ENCODE data around the gene PPM1B. TPM values are rescaled to one million over a fixed set of nuclear protein-coding genes. Genes with fewer than 3 reads are reported as not detected.

Gene PPM1B
- total and polyA plus RNA-seq, 2 of the 13 experiments (the other 11 are each of a cell fraction or from before 2014, with no cell fraction given): 24.4 to 25.0 TPM

DNA sequence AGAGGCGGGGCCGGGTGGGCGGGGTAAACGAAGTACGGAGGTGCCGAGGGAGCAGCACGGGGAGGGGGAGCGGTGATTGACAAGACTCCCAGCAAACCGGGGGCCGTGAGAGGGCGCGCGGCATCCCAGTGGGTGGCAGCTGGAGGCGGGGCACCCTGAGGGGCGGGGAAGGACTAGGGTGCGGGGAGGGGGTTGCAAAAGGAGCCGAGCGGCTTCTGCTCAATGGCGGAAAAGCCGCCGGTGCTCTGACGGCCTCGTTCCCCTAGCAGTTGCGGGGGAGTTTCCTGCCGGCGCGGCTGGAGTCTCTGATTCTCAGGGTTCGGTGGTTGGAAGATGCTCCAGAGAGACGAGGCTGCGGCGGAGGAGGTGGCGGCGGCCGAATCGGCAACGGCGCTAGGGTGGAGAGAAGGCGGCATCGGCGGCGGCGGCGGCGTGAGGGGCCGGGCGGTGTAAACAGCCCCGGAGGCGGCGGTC, at the start of gene PPM1B (continued):
- TF ChIP-seq, protein P1, sequence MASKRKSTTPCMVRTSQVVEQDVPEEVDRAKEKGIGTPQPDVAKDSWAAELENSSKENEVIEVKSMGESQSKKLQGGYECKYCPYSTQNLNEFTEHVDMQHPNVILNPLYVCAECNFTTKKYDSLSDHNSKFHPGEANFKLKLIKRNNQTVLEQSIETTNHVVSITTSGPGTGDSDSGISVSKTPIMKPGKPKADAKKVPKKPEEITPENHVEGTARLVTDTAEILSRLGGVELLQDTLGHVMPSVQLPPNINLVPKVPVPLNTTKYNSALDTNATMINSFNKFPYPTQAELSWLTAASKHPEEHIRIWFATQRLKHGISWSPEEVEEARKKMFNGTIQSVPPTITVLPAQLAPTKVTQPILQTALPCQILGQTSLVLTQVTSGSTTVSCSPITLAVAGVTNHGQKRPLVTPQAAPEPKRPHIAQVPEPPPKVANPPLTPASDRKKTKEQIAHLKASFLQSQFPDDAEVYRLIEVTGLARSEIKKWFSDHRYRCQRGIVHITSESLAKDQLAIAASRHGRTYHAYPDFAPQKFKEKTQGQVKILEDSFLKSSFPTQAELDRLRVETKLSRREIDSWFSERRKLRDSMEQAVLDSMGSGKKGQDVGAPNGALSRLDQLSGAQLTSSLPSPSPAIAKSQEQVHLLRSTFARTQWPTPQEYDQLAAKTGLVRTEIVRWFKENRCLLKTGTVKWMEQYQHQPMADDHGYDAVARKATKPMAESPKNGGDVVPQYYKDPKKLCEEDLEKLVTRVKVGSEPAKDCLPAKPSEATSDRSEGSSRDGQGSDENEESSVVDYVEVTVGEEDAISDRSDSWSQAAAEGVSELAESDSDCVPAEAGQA (IDR thresholded peaks at IDR 0.05; ENCODE audit: low read depth): no peak
- TF ChIP-seq, protein P1 (CRISPR knock-in tag; IDR thresholded peaks at IDR 0.05; ENCODE audit: borderline replicate concordance): no peak
- TF ChIP-seq MIER2 (CRISPR knock-in tag; IDR thresholded peaks at IDR 0.05) (peak; percentile 35; the same call in 1 of the 2 replicates), YY1 (IDR thresholded peaks at IDR 0.05; ENCODE audit: insufficient read depth, insufficient replicate concordance, low read depth, low read length) (peak; percentile 94), HDAC2 (CRISPR knock-in tag; IDR thresholded peaks at IDR 0.05) (0 out of 2 replicates have a peak, but pooled peaks have one; percentile 23), ZNF768 (CRISPR knock-in tag; IDR thresholded peaks at IDR 0.05) (peak; percentile 58; the same call in 1 of the 2 replicates), FOXA1 (IDR thresholded peaks at IDR 0.05) (no peak), FOXA1 (CRISPR knock-in tag; IDR thresholded peaks at IDR 0.05) (0 out of 2 replicates have a peak, but pooled peaks have one; percentile 21), MAF1 (CRISPR knock-in tag; IDR thresholded peaks at IDR 0.05; ENCODE audit: borderline replicate concordance) (0 out of 2 replicates have a peak, but pooled peaks have one; percentile 33), TRIM24 (CRISPR knock-in tag; IDR thresholded peaks at IDR 0.05) (no peak), CEBPB (IDR thresholded peaks at IDR 0.05; ENCODE audit: borderline replicate concordance, low read depth, low read length) (0 out of 2 replicates have a peak, but pooled peaks have one; percentile 33), ZNF614 (CRISPR knock-in tag; IDR thresholded peaks at IDR 0.05; ENCODE audit: borderline replicate concordance) (peak; percentile 43; the same call in 1 of the 2 replicates), KDM1A (CRISPR knock-in tag; IDR thresholded peaks at IDR 0.05) (no peak), BHLHE40 (IDR thresholded peaks at IDR 0.05; ENCODE audit: low read length) (no peak), SPEN (CRISPR knock-in tag; IDR thresholded peaks at IDR 0.05; ENCODE audit: low read depth) (peak; percentile 51; the same call in 1 of the 2 replicates)
- TF ChIP-seq, protein P2, sequence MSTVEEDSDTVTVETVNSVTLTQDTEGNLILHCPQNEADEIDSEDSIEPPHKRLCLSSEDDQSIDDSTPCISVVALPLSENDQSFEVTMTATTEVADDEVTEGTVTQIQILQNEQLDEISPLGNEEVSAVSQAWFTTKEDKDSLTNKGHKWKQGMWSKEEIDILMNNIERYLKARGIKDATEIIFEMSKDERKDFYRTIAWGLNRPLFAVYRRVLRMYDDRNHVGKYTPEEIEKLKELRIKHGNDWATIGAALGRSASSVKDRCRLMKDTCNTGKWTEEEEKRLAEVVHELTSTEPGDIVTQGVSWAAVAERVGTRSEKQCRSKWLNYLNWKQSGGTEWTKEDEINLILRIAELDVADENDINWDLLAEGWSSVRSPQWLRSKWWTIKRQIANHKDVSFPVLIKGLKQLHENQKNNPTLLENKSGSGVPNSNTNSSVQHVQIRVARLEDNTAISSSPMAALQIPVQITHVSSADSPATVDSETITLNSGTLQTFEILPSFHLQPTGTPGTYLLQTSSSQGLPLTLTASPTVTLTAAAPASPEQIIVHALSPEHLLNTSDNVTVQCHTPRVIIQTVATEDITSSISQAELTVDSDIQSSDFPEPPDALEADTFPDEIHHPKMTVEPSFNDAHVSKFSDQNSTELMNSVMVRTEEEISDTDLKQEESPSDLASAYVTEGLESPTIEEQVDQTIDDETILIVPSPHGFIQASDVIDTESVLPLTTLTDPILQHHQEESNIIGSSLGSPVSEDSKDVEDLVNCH (CRISPR knock-in tag; IDR thresholded peaks at IDR 0.05): no peak
- TF ChIP-seq, protein P3, sequence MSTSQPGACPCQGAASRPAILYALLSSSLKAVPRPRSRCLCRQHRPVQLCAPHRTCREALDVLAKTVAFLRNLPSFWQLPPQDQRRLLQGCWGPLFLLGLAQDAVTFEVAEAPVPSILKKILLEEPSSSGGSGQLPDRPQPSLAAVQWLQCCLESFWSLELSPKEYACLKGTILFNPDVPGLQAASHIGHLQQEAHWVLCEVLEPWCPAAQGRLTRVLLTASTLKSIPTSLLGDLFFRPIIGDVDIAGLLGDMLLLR (CRISPR knock-in tag; IDR thresholded peaks at IDR 0.05): peak; percentile 69
- TF ChIP-seq, protein P4, sequence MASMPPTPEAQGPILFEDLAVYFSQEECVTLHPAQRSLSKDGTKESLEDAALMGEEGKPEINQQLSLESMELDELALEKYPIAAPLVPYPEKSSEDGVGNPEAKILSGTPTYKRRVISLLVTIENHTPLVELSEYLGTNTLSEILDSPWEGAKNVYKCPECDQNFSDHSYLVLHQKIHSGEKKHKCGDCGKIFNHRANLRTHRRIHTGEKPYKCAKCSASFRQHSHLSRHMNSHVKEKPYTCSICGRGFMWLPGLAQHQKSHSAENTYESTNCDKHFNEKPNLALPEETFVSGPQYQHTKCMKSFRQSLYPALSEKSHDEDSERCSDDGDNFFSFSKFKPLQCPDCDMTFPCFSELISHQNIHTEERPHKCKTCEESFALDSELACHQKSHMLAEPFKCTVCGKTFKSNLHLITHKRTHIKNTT (CRISPR knock-in tag; IDR thresholded peaks at IDR 0.05): no peak
- TF ChIP-seq, protein P5, sequence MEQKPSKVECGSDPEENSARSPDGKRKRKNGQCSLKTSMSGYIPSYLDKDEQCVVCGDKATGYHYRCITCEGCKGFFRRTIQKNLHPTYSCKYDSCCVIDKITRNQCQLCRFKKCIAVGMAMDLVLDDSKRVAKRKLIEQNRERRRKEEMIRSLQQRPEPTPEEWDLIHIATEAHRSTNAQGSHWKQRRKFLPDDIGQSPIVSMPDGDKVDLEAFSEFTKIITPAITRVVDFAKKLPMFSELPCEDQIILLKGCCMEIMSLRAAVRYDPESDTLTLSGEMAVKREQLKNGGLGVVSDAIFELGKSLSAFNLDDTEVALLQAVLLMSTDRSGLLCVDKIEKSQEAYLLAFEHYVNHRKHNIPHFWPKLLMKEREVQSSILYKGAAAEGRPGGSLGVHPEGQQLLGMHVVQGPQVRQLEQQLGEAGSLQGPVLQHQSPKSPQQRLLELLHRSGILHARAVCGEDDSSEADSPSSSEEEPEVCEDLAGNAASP (CRISPR knock-in tag; IDR thresholded peaks at IDR 0.05; ENCODE audit: borderline replicate concordance): peak; percentile 46; the same call in 1 of the 2 replicates
